Karpas-422 (cell line): Measurements from ENCODE around the gene L1CAM. TPM values are rescaled to one million over a fixed set of nuclear protein-coding genes. Genes with fewer than 3 reads are reported as not detected.

ENCODE experiments used
- DNase-seq: peaks from one replicate; pipeline ENCODE4 v3.0.0-alpha.2; 2015
- H2AFZ ChIP-seq: fragments of 200-600 bp; sonication (generic); 2 replicates; pipeline ENCODE4 v1.6.1; 2014; ENCODE audit warnings: antibody characterized with exemption, low read length, mixed read lengths
- H3K27ac ChIP-seq: fragments of 200-600 bp; sonication (generic); 2 replicates; pipeline ENCODE4 v1.5.1; 2014; ENCODE audit warnings: mild to moderate bottlenecking, low read length, moderate library complexity
- H3K27me3 ChIP-seq: fragments of 200-600 bp; sonication (generic); 2 replicates; pipeline ENCODE4 v1.6.1; 2014; ENCODE audit warnings: low read length, mixed read lengths
- H3K36me3 ChIP-seq: fragments of 200-600 bp; sonication (generic); 2 replicates; pipeline ENCODE4 v1.6.1; 2014; ENCODE audit warnings: low read length, mixed read lengths; ENCODE audit not compliant: insufficient read depth
- H3K4me1 ChIP-seq: fragments of 200-600 bp; sonication (generic); 2 replicates; pipeline ENCODE4 v1.6.1; 2014; ENCODE audit warnings: mild to moderate bottlenecking, low read length, mixed read lengths
- H3K4me2 ChIP-seq: fragments of 200-600 bp; sonication (generic); 2 replicates; pipeline ENCODE4 v1.6.1; 2014; ENCODE audit warnings: low read length, low read depth, mild to moderate bottlenecking; ENCODE audit not compliant: poor library complexity, severe bottlenecking
- H3K4me3 ChIP-seq: fragments of 200-600 bp; sonication (generic); 2 replicates; pipeline ENCODE4 v1.5.1; 2014; ENCODE audit warnings: mild to moderate bottlenecking, antibody characterized with exemption, low read length, mixed read lengths
- H3K79me2 ChIP-seq: fragments of 200-600 bp; sonication (generic); 2 replicates; pipeline ENCODE4 v1.6.1; 2014; ENCODE audit warnings: mild to moderate bottlenecking, low read length, mixed read lengths
- H3K9ac ChIP-seq: fragments of 200-600 bp; sonication (generic); 2 replicates; pipeline ENCODE4 v1.6.0; 2014; ENCODE audit warnings: low read length
- H3K9me2 ChIP-seq: fragments of 200-600 bp; sonication (generic), shearing (Covaris generic); replicated peaks from 2 replicates; pipeline ENCODE4 v1.6.0; 2014; ENCODE audit warnings: mild to moderate bottlenecking, low read length, moderate library complexity; ENCODE audit not compliant: insufficient read depth
- H3K9me3 ChIP-seq: fragments of 300-700, 200-600 bp; sonication (generic); 2 replicates; pipeline ENCODE4 v1.6.1; 2014; ENCODE audit warnings: low read length, mixed read lengths
- H4K20me1 ChIP-seq: fragments of 200-600 bp; sonication (generic); 2 replicates; pipeline ENCODE4 v1.6.1; 2014; ENCODE audit warnings: mild to moderate bottlenecking, antibody characterized with exemption, low read length, low read depth; ENCODE audit not compliant: insufficient read depth
- total RNA-seq: library from RNA; depleted of rRNA; stranded (reverse); fragments of >200 nt; shearing (Covaris generic); gene quantifications from 2 replicates; pipeline ENCODE4 v1.2.3, GENCODE V29; 2014; ENCODE audit warnings: low replicate concordance

L1CAM gene
- total RNA-seq, 1 experiment from 2014 or later: not detected

DNA sequence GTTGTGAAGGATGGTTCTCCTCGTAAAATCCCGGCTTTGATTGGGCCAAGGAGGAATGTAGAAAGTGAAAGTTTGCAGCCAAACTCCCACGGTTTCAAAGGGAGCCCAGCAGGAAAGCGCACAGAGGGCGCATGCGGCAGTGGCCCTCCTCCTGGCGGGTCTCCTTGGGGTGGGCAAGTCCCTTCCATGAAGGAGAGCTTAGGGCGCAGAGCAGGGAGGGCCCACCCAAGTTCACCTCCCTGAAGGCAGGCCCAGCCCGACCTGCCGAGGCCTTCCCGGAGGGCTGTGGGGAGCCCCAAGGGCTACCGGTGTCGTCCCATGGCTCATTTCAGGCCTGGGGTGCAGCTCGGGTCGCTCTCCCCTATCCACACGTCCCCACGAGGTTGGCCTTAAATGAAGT lies 57.7 kb downstream of the L1CAM start:
- H3K4me2 ChIP-seq: no peak overlapping the region
- DNase-seq: no peak
- no peaks in the 10 kb centered on the region for H4K20me1 ChIP-seq
- H3K9ac ChIP-seq: no peak overlapping the region
- H3K9me3 ChIP-seq: no peaks in the 10 kb centered on the region
- no peak overlapping the region for H2AFZ ChIP-seq
- no peaks in the 10 kb centered on the region for H3K9me2 ChIP-seq
- no peak overlapping the region for H3K4me3 ChIP-seq
- no peaks in the 10 kb centered on the region for H3K79me2 ChIP-seq
- H3K4me1 ChIP-seq: no peaks in the 10 kb centered on the region
- H3K27me3 ChIP-seq: no peaks in the 10 kb centered on the region
- H3K36me3 ChIP-seq: no peaks in the 10 kb centered on the region
- H3K27ac ChIP-seq: no peak overlapping the region

DNA sequence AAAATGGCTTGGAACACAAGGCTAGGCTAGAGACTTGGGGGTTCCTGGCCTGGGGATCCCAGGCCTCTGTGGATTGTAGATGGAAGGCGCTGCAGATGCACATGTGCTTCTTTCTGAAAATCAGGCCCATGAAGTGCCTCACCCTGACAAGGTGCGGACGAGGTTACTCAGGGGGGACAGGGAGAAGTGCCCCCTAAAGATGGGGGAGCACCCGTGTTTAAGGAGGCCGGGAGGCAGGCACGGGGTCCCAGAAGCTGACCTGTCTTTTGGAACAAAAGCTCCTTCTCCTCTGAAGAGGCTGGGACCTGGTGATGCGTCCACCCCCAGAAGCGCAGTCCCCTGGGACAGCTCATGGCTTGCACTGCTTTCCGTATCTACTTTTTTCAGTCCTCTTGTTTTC lies 58.1 kb downstream of the L1CAM start:
- Histone ChIP-seq H3K4me3 (no peak overlapping the region), H3K4me2 (no peak overlapping the region), H3K9ac (no peak overlapping the region), H3K27ac (no peak overlapping the region), H3K27me3 (no peaks in the 10 kb centered on the region), H3K36me3 (no peaks in the 10 kb centered on the region), H3K9me2 (no peaks in the 10 kb centered on the region), H3K9me3 (no peaks in the 10 kb centered on the region), H3K4me1 (no peaks in the 10 kb centered on the region), H2AFZ (no peak overlapping the region), H4K20me1 (no peaks in the 10 kb centered on the region), H3K79me2 (no peaks in the 10 kb centered on the region)
- no peak for DNase-seq

DNA sequence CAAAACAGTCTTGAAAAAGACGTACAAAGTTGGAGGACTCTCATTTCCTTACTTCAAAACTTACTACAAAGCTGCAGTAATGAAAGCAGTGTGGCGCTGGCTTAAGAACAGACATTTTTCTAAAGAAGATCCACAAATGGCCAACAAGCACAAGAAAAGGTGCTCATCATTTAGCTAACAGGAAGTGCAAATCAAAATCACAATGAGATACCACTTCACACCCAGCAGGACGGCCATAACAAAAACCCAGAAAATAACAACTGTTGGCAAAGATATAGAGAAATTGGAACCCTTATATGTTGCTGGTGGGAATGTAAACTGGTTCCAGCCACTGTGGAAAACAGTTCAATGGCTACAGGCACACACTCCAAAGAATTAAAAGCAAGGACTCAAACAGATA lies 59.0 kb downstream of the L1CAM start:
- H3K9me3 ChIP-seq: no peaks in the 10 kb centered on the region
- H3K79me2 ChIP-seq: no peaks in the 10 kb centered on the region
- H3K9me2 ChIP-seq: no peaks in the 10 kb centered on the region
- H3K4me3 ChIP-seq: no peak overlapping the region
- no peak for DNase-seq
- H4K20me1 ChIP-seq: no peaks in the 10 kb centered on the region
- no peak overlapping the region for H3K27ac ChIP-seq
- no peak overlapping the region for H2AFZ ChIP-seq
- no peaks in the 10 kb centered on the region for H3K4me1 ChIP-seq
- H3K36me3 ChIP-seq: no peaks in the 10 kb centered on the region
- H3K4me2 ChIP-seq: no peak overlapping the region
- H3K9ac ChIP-seq: no peak overlapping the region
- no peaks in the 10 kb centered on the region for H3K27me3 ChIP-seq

- H3K9ac ChIP-seq: no peak overlapping the region
- DNase-seq: no peak
- H3K9me3 ChIP-seq: no peaks in the 10 kb centered on the region
- no peaks in the 10 kb centered on the region for H4K20me1 ChIP-seq
- no peaks in the 10 kb centered on the region for H3K79me2 ChIP-seq
- no peak overlapping the region for H3K4me3 ChIP-seq
- H2AFZ ChIP-seq: no peak overlapping the region
- no peak overlapping the region for H3K4me2 ChIP-seq
- no peaks in the 10 kb centered on the region for H3K27me3 ChIP-seq
- no peaks in the 10 kb centered on the region for H3K9me2 ChIP-seq
- no peaks in the 10 kb centered on the region for H3K4me1 ChIP-seq
- H3K27ac ChIP-seq: no peak overlapping the region
- H3K36me3 ChIP-seq: no peaks in the 10 kb centered on the region
Measured at GRCh38 chrX:153825042-153825441, 60.9 kb downstream of the L1CAM start.

DNA sequence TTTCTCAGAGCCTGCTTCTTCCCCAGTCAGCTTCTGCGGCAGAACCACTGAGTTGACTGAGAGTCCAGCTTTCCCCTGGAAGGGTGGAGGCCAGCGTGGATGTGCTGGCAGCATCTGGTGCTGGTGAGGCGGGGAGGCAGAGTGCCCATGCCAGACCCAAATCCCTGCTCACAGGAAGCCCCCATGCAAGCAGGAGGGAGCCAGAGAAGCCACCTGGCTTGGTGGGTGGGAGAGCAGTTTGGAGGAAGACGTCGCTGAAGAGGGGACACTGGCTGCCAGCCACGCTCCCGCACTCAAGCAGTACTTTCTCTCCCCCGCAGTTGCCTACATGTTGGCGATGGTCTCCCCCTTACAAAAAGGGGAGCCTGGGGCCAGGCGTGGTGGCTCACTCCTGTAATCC lies 61.6 kb downstream of the L1CAM start:
- H3K9ac ChIP-seq: no peak overlapping the region
- no peak overlapping the region for H2AFZ ChIP-seq
- no peaks in the 10 kb centered on the region for H3K4me1 ChIP-seq
- no peak for DNase-seq
- H3K27me3 ChIP-seq: no peaks in the 10 kb centered on the region
- H3K36me3 ChIP-seq: no peaks in the 10 kb centered on the region
- no peaks in the 10 kb centered on the region for H3K9me2 ChIP-seq
- no peaks in the 10 kb centered on the region for H3K79me2 ChIP-seq
- no peaks in the 10 kb centered on the region for H4K20me1 ChIP-seq
- H3K9me3 ChIP-seq: no peaks in the 10 kb centered on the region
- H3K4me2 ChIP-seq: no peak overlapping the region
- H3K4me3 ChIP-seq: no peak overlapping the region
- no peak overlapping the region for H3K27ac ChIP-seq

DNA sequence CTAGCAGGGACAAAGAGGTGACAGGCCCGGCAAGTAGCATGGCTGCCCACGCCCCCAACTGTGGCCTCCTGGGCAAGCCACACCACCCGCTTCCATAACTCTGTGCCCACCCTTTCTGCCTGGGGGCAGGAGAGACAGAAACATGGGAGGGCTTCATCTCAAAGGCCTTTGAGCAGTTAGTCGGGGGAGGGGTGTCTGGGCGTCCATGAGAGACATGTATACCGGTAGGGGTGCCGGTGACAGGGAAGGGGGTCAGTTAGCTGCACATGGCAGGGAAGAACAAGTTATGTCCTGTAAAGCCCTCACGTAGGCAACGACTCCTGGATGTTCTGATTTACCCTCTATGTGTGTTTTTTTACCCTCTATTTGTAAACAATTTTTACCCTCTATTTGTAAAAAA lies 64.9 kb downstream of the L1CAM start:
- no peaks in the 10 kb centered on the region for H3K79me2 ChIP-seq
- no peak overlapping the region for H3K4me2 ChIP-seq
- no peaks in the 10 kb centered on the region for H3K9me2 ChIP-seq
- H3K4me3 ChIP-seq: no peak overlapping the region
- H3K4me1 ChIP-seq: no peaks in the 10 kb centered on the region
- no peak overlapping the region for H3K9ac ChIP-seq
- no peak overlapping the region for H3K27ac ChIP-seq
- H3K36me3 ChIP-seq: no peaks in the 10 kb centered on the region
- no peak overlapping the region for H2AFZ ChIP-seq
- no peaks in the 10 kb centered on the region for H3K9me3 ChIP-seq
- H3K27me3 ChIP-seq: no peaks in the 10 kb centered on the region
- H4K20me1 ChIP-seq: no peaks in the 10 kb centered on the region
- no peak for DNase-seq

GRCh38 chrX:153820601-153821000 lies 65.4 kb downstream of the L1CAM start:
- no peak for DNase-seq
- no peak overlapping the region for H3K4me3 ChIP-seq
- no peaks in the 10 kb centered on the region for H3K9me3 ChIP-seq
- H3K27ac ChIP-seq: no peak overlapping the region
- no peaks in the 10 kb centered on the region for H3K27me3 ChIP-seq
- H3K4me2 ChIP-seq: no peak overlapping the region
- no peak overlapping the region for H2AFZ ChIP-seq
- no peaks in the 10 kb centered on the region for H3K79me2 ChIP-seq
- H3K9ac ChIP-seq: no peak overlapping the region
- no peaks in the 10 kb centered on the region for H3K4me1 ChIP-seq
- H3K36me3 ChIP-seq: no peaks in the 10 kb centered on the region
- no peaks in the 10 kb centered on the region for H3K9me2 ChIP-seq
- H4K20me1 ChIP-seq: no peaks in the 10 kb centered on the region

DNA sequence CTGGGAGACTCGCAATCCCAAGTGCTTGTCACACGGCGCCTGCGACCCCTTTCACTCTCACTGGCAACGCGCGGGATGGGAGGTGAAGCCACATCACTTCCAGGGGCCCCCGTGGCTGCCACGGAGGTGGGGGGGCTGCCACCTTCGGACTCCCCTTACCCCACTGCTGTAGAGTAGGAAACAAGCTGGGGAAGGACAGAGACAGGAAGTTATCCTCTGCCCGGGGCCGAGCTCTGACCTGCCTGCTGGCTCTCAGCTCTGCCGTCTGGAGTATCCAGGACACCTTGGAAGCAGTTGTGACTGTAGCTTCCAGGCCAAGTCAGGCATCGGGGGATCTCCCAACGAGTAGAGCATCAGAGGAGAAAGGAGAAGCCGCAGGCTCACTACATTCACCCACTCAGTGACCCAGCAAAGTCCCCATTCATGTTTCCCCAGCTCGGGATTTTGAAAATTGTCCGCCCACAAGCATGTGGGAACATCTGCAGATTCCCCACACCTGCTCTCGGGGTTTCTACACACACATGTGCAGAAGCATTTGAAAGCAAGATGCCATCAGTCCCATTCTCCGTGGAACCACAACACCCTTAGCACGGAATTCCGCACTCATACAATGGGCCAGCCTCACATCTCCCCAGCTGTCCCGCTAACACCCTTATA lies 66.5 kb downstream of the L1CAM start:
- no peak overlapping the region for H3K4me2 ChIP-seq
- H3K9ac ChIP-seq: no peak overlapping the region
- H3K4me3 ChIP-seq: no peak overlapping the region
- no peaks in the 10 kb centered on the region for H3K9me2 ChIP-seq
- no peak overlapping the region for H3K27ac ChIP-seq
- H3K4me1 ChIP-seq: no peaks in the 10 kb centered on the region
- H3K79me2 ChIP-seq: no peaks in the 10 kb centered on the region
- no peak for DNase-seq
- H4K20me1 ChIP-seq: no peaks in the 10 kb centered on the region
- no peak overlapping the region for H2AFZ ChIP-seq
- H3K9me3 ChIP-seq: no peaks in the 10 kb centered on the region
- no peaks in the 10 kb centered on the region for H3K36me3 ChIP-seq
- H3K27me3 ChIP-seq: no peaks in the 10 kb centered on the region
